Upper lobe of right lung (tissue), 1 donor: ENCODE measurements around the gene ERBB2. TPM values are rescaled to one million over a fixed set of nuclear protein-coding genes. Genes with fewer than 3 reads are reported as not detected.
A peak's percentile ranks its signal among the peaks of the same experiment; 100 is the strongest.

Experiments used
- ATAC-seq: fragments of 200-7000 bp; cut with Tn5 transposase; one replicate; pipeline ENCODE4 v1.9.1; 2020; ENCODE audit warnings: mild to moderate bottlenecking, moderate library complexity
- DNase-seq: peaks from one replicate; pipeline ENCODE4 v3.0.0-alpha.2; 2020
- H3K27ac ChIP-seq: fragments of 200-600 bp; one replicate; pipeline ENCODE4 v1.8.0; 2022
- H3K27me3 ChIP-seq: fragments of 200-600 bp; one replicate; pipeline ENCODE4 v1.8.0; 2022; ENCODE audit warnings: mild to moderate bottlenecking
- H3K36me3 ChIP-seq: fragments of 200-600 bp; one replicate; pipeline ENCODE4 v1.8.0; 2022
- H3K4me1 ChIP-seq: fragments of 200-600 bp; one replicate; pipeline ENCODE4 v1.8.0; 2022
- H3K4me3 ChIP-seq: fragments of 200-600 bp; one replicate; pipeline ENCODE4 v1.8.0; 2022; ENCODE audit warnings: mild to moderate bottlenecking
- H3K9me3 ChIP-seq: fragments of 200-600 bp; one replicate; pipeline ENCODE4 v1.8.0; 2022
- CTCF ChIP-seq: fragments of 200-600 bp; IDR thresholded peaks from one replicate; pipeline ENCODE4 v1.8.0; 2022; ENCODE audit warnings: antibody characterized with exemption
- intact Hi-C: fragments of 100-400 bp; cut with DNase I; formaldehyde crosslinking; loops from one replicate; pipeline ENCODE4 v1.11.0; 2022
- total RNA-seq: library from RNA; stranded (reverse); fragmentation: NEBNext Ultra II Directional; extraction: Animal tissue kit (Norgen Biotek cat#: 25700); gene quantifications from one replicate; pipeline ENCODE4 v1.2.1, GENCODE V29; 2021
- donor health status: DM: no; HTN: yes; CAD: no; lungs with severe emphysema.

ERBB2 gene
- total RNA-seq, 1 donor from 2014 or later, result 97.5 TPM

- H3K27ac ChIP-seq, result no peak overlapping the region
- DNase-seq (peak; percentile 63), ATAC-seq (peak; percentile 2)
Measured at GRCh38 chr17:39671651-39672521, 28.0 kb upstream of the ERBB2 start.

GRCh38 chr17:39672522-39673334 is 27.1 kb upstream of the ERBB2 start:
- DNase-seq, result no peak
- Histone ChIP-seq H3K4me1 (peaks cover 30% of the 10 kb centered on the region), H3K36me3 (no peaks in the 10 kb centered on the region), H3K9me3 (no peaks in the 10 kb centered on the region), H3K27ac (no peak overlapping the region), H3K27me3 (peaks cover 39% of the 10 kb centered on the region), H3K4me3 (no peak overlapping the region)
- ATAC-seq, result no peak
- intact Hi-C loops, result no loop called here
- TF ChIP-seq CTCF, result peak; percentile 2

More at GRCh38 chr17:39671651-39672521, 28.0 kb upstream of the ERBB2 start:
- Histone ChIP-seq H3K27me3 (peaks cover 46% of the 10 kb centered on the region), H3K4me1 (peaks cover 33% of the 10 kb centered on the region), H3K4me3 (no peak overlapping the region), H3K9me3 (no peaks in the 10 kb centered on the region), H3K36me3 (no peaks in the 10 kb centered on the region)
- intact Hi-C loops, result no loop called here
- peak; percentile 54 for TF ChIP-seq CTCF

DNA sequence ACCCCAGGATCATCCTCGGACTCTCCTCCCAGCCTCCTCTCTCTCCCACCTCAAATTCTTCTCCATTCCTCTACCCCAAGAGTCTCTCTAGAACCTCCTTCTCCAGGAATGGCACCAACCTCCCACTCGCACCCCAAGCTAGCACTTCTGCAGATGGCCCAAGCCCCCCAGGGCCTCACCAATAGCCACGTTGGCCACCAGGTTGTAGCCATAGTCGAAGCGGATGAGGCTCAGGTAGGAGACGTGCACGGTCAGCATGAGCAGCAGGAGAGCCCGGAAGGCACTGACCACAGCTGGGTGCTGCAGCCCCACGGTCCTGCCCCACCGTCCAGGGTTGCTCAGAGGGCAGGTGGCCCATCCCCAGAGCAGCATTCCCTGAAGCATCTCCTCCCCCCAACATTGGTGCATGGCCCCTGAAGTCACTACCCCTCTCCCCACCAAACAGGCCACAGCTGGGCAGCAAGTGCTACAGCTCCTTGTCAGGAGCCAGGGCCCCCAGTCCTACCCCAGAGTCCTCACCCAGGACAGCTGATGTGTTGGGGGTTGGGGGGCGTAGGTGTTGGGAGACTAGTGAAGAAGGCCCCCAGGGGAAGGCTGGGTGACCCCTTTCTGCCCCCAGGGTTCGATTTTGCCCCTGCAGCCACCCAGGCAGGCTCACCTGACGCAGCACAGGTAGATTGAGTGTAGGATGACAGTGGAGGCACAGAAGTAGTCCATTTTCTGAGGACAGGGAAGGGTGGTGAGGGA is 26.4 kb upstream of the ERBB2 start:
- DNase-seq (peak; percentile 54), ATAC-seq (no peak)
- no peak for TF ChIP-seq CTCF
- Histone ChIP-seq H3K9me3 (no peaks in the 10 kb centered on the region), H3K36me3 (no peaks in the 10 kb centered on the region), H3K4me3 (no peak overlapping the region), H3K27me3 (peaks cover 31% of the 10 kb centered on the region), H3K27ac (no peak overlapping the region), H3K4me1 (peaks cover 27% of the 10 kb centered on the region)
- intact Hi-C loops, result no loop called here

GRCh38 chr17:39674179-39674578 is 25.7 kb upstream of the ERBB2 start:
- H3K4me1 ChIP-seq, result peaks cover 24% of the 10 kb centered on the region
- DNase-seq (no peak), ATAC-seq (no peak)
- intact Hi-C loops, result no loop called here
- no peaks in the 10 kb centered on the region for H3K36me3 ChIP-seq
- peaks cover 24% of the 10 kb centered on the region for H3K27me3 ChIP-seq
- TF ChIP-seq CTCF, result no peak
- H3K27ac ChIP-seq, result no peak overlapping the region
- H3K9me3 ChIP-seq, result no peaks in the 10 kb centered on the region
- H3K4me3 ChIP-seq, result no peak overlapping the region

- H3K27ac ChIP-seq, result peak overlapping the region; percentile 11
Measured at GRCh38 chr17:39674702-39675389, 25.0 kb upstream of the ERBB2 start.

More at GRCh38 chr17:39674702-39675389, 25.0 kb upstream of the ERBB2 start:
- peak; percentile 21 for ATAC-seq
- DNase-seq, result peak; percentile 74
- no peak for TF ChIP-seq CTCF
- Histone ChIP-seq H3K36me3 (no peaks in the 10 kb centered on the region), H3K4me1 (peaks cover 24% of the 10 kb centered on the region), H3K27me3 (peaks cover 18% of the 10 kb centered on the region), H3K9me3 (no peaks in the 10 kb centered on the region), H3K4me3 (no peak overlapping the region)
- intact Hi-C loops, result no loop called here
